HepG2 (cell line): Measurements from ENCODE around the gene ANAPC10. TPM values are rescaled to one million over a fixed set of nuclear protein-coding genes. Genes with fewer than 3 reads are reported as not detected.
A peak's percentile ranks its signal among the peaks of the same experiment; 100 is the strongest.

Experiments used
- ATRX ChIP-seq: sonication (generic); formaldehyde crosslinking; IDR thresholded peaks from 2 replicates; pipeline ENCODE4 v1.4.0; 2020; ENCODE audit warnings: missing genetic modification reagents, borderline replicate concordance
- MAFK ChIP-seq, 2 experiments: IDR thresholded peaks in 1 of 2; conservative IDR thresholded peaks in 1 of 2; 2 replicates each; pipeline ENCODE4 v1.6.1; 2011; ENCODE audit warnings: improper control_type of control experiment in 2 of 2, low read length in 2 of 2
- MEIS1 ChIP-seq: sonication (generic); formaldehyde crosslinking; IDR thresholded peaks from 2 replicates; pipeline ENCODE4 v1.9.0; 2021; ENCODE audit warnings: mild to moderate bottlenecking, missing genetic modification reagents, moderate library complexity, borderline replicate concordance
- PITX1 ChIP-seq: sonication (generic); formaldehyde crosslinking; IDR thresholded peaks from 2 replicates; pipeline ENCODE4 v1.5.1; 2020; ENCODE audit warnings: mild to moderate bottlenecking, missing genetic modification reagents
- SP1 ChIP-seq, 2 experiments: fragments of 450-650 bp in 1 of 2; sonication (generic) in 1 of 2; formaldehyde crosslinking in 1 of 2; IDR thresholded peaks; 2 replicates each; pipeline versions ENCODE4 v1.4.0 to v1.6.1; 2016 to 2020; ENCODE audit warnings: missing genetic modification reagents in 1 of 2
- SPEN ChIP-seq: sonication (generic); formaldehyde crosslinking; IDR thresholded peaks from 2 replicates; pipeline ENCODE4 v1.5.1; 2020; ENCODE audit warnings: low read depth, mild to moderate bottlenecking, missing genetic modification reagents
- SRSF1 ChIP-seq: fragments of 200-400 bp; formaldehyde crosslinking; optimal IDR thresholded peaks from 2 replicates; pipeline ENCODE3; 2017; ENCODE audit warnings: mild to moderate bottlenecking, low read depth, low read length, moderate library complexity
- ZKSCAN5 ChIP-seq: sonication (generic); formaldehyde crosslinking; IDR thresholded peaks from 2 replicates; pipeline ENCODE4 v1.5.1; 2020; ENCODE audit warnings: mild to moderate bottlenecking, missing genetic modification reagents
- ZNF138 ChIP-seq: sonication (generic); formaldehyde crosslinking; IDR thresholded peaks from 2 replicates; pipeline ENCODE4 v1.5.0; 2020; ENCODE audit warnings: mild to moderate bottlenecking, low read depth, missing genetic modification reagents
- ZNF282 ChIP-seq: fragments of 450-650 bp; IDR thresholded peaks from 2 replicates; pipeline ENCODE4 v1.6.1; 2018; ENCODE audit not compliant: partially characterized antibody
- ZNF333 ChIP-seq: sonication (generic); formaldehyde crosslinking; IDR thresholded peaks from 2 replicates; pipeline ENCODE4 v1.4.0; 2020; ENCODE audit warnings: mild to moderate bottlenecking, missing genetic modification reagents, borderline replicate concordance
- ZNF781 ChIP-seq: sonication (generic); formaldehyde crosslinking; IDR thresholded peaks from 2 replicates; pipeline ENCODE4 v1.5.1; 2020; ENCODE audit warnings: borderline replicate concordance, mild to moderate bottlenecking, missing genetic modification reagents; ENCODE audit errors: not compliant biosample characterization
- polyA plus RNA-seq, 8 experiments: library from polyadenylated mRNA; depleted of rRNA in 3 of 8; stranded (reverse) in 7 of 8; unstranded in 1 of 8; fragments of >200 nt; fragmentation: Illumina TruSeq in 4 of 8; extraction: Trizol in 4 of 8; gene quantifications; 2 replicates each; pipeline versions ENCODE4 v1.2.1 to v1.2.3, GENCODE V29; 2011 to 2016; ENCODE audit warnings: low read depth in 4 of 8, missing spikeins in 1 of 8, mixed read lengths in 1 of 8; ENCODE audit not compliant: insufficient read depth in 1 of 8
- total RNA-seq, 5 experiments: library from RNA; depleted of rRNA; stranded (reverse); fragments of >200 nt; fragmentation: Illumina TruSeq; extraction: Trizol; gene quantifications; 2 replicates each; pipeline ENCODE4 v1.2.3, GENCODE V29; 2016; ENCODE audit warnings: low read depth in 1 of 5
- TF ChIP-seq, protein P1 (sequence below): sonication (generic); formaldehyde crosslinking; IDR thresholded peaks from 2 replicates; pipeline ENCODE4 v1.9.0; 2021; ENCODE audit warnings: missing genetic modification reagents, borderline replicate concordance
- TF ChIP-seq, protein P2 (sequence below): sonication (generic); formaldehyde crosslinking; IDR thresholded peaks from 2 replicates; pipeline ENCODE4 v1.4.0; 2020; ENCODE audit warnings: missing genetic modification reagents, borderline replicate concordance
- TF ChIP-seq, protein P3 (sequence below): IDR thresholded peaks from 2 replicates; pipeline ENCODE4 v1.6.1; 2016; ENCODE audit warnings: mild to moderate bottlenecking
- TF ChIP-seq, protein P4 (sequence below): IDR thresholded peaks from 2 replicates; pipeline ENCODE4 v1.6.1; 2012; ENCODE audit warnings: inconsistent platforms
- TF ChIP-seq, protein P5 (sequence below): sonication (generic); formaldehyde crosslinking; IDR thresholded peaks from 2 replicates; pipeline ENCODE4 v1.4.0; 2020; ENCODE audit warnings: missing genetic modification reagents

ANAPC10 gene
- total and polyA plus RNA-seq, 2 of the 13 experiments (the other 11 are each of a cell fraction or from before 2014, with no cell fraction given), result 21.9 to 32.7 TPM

DNA sequence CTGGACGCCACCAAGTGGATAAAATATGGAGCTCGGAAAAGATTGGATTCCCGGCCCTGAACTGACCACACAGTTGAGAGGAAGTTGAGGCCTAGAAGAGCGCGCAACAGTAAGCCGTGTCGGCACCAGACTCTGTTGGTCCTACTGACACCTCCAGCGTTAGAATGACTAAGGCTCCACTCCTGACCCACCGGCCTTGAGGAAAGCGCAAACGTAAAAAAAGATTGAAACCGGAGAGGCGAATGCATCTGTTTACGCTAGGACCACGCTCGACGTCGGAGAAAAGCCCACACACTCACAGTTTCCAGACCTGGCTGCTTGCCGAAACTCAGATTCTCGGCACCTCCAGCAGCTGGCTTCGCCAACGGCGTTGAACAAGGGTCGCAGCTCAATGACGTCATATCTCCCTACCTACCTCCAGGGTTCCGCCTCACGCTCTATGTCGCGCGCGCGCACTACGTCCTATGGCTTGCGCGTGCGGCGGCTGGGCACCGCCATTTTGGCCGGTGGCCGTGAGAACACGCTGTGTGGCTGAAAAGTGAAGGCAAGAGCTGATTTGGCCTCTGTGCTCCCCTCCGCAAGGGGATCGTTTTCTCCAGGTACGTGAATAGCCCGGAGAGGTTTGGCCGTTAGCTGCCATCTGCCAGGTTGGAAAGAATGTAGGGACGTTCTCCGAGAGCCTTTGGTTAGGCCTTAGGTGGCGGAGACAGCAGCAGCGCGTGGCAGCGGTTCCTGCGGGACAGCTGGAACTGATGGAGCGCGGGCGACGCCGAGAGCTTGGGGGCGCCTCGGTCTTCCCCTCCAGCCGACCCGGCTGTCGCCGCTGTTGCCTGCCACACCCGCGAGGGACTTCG is at the start of gene ANAPC10, which contains the start of gene ABCE1 (continued):
- TF ChIP-seq, protein P1, sequence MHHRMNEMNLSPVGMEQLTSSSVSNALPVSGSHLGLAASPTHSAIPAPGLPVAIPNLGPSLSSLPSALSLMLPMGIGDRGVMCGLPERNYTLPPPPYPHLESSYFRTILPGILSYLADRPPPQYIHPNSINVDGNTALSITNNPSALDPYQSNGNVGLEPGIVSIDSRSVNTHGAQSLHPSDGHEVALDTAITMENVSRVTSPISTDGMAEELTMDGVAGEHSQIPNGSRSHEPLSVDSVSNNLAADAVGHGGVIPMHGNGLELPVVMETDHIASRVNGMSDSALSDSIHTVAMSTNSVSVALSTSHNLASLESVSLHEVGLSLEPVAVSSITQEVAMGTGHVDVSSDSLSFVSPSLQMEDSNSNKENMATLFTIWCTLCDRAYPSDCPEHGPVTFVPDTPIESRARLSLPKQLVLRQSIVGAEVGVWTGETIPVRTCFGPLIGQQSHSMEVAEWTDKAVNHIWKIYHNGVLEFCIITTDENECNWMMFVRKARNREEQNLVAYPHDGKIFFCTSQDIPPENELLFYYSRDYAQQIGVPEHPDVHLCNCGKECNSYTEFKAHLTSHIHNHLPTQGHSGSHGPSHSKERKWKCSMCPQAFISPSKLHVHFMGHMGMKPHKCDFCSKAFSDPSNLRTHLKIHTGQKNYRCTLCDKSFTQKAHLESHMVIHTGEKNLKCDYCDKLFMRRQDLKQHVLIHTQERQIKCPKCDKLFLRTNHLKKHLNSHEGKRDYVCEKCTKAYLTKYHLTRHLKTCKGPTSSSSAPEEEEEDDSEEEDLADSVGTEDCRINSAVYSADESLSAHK (CRISPR knock-in tag), result no peak
- no peak for TF ChIP-seq ZNF282
- no peak for TF ChIP-seq SRSF1
- TF ChIP-seq ZNF333 (CRISPR knock-in tag), result no peak
- TF ChIP-seq, protein P2, sequence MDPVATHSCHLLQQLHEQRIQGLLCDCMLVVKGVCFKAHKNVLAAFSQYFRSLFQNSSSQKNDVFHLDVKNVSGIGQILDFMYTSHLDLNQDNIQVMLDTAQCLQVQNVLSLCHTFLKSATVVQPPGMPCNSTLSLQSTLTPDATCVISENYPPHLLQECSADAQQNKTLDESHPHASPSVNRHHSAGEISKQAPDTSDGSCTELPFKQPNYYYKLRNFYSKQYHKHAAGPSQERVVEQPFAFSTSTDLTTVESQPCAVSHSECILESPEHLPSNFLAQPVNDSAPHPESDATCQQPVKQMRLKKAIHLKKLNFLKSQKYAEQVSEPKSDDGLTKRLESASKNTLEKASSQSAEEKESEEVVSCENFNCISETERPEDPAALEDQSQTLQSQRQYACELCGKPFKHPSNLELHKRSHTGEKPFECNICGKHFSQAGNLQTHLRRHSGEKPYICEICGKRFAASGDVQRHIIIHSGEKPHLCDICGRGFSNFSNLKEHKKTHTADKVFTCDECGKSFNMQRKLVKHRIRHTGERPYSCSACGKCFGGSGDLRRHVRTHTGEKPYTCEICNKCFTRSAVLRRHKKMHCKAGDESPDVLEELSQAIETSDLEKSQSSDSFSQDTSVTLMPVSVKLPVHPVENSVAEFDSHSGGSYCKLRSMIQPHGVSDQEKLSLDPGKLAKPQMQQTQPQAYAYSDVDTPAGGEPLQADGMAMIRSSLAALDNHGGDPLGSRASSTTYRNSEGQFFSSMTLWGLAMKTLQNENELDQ, result no peak
- peak; percentile 88; the same call in 1 of the 2 replicates for TF ChIP-seq ZNF138 (CRISPR knock-in tag)
- TF ChIP-seq ATRX (CRISPR knock-in tag), result no peak
- no peak for TF ChIP-seq MAFK (conservative IDR thresholded peaks at IDR 0.05 in 1 of 2, IDR thresholded peaks at IDR 0.05 in 1 of 2; ENCODE audit: low read length in 2 of 2)
- TF ChIP-seq, protein P3, sequence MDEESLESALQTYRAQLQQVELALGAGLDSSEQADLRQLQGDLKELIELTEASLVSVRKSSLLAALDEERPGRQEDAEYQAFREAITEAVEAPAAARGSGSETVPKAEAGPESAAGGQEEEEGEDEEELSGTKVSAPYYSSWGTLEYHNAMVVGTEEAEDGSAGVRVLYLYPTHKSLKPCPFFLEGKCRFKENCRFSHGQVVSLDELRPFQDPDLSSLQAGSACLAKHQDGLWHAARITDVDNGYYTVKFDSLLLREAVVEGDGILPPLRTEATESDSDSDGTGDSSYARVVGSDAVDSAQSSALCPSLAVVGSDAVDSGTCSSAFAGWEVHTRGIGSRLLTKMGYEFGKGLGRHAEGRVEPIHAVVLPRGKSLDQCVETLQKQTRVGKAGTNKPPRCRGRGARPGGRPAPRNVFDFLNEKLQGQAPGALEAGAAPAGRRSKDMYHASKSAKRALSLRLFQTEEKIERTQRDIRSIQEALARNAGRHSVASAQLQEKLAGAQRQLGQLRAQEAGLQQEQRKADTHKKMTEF (CRISPR knock-in tag), result peak; percentile 83; the same call in 1 of the 2 replicates
- no peak for TF ChIP-seq SP1 (IDR thresholded peaks at IDR 0.05)
- TF ChIP-seq SP1 (CRISPR knock-in tag; IDR thresholded peaks at IDR 0.05), result peak; percentile 51; the same call in 1 of the 2 replicates
- TF ChIP-seq MEIS1, result peak; percentile 78; the same call in 1 of the 2 replicates
- TF ChIP-seq SPEN (CRISPR knock-in tag), result peak; percentile 81
- TF ChIP-seq, protein P4, sequence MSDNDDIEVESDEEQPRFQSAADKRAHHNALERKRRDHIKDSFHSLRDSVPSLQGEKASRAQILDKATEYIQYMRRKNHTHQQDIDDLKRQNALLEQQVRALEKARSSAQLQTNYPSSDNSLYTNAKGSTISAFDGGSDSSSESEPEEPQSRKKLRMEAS, result peak; percentile 99
- TF ChIP-seq ZNF781, result peak; percentile 96
- peak; percentile 70; the same call in 1 of the 2 replicates for TF ChIP-seq PITX1 (CRISPR knock-in tag)
- TF ChIP-seq ZKSCAN5, result peak; percentile 26; the same call in 1 of the 2 replicates
- TF ChIP-seq, protein P5, sequence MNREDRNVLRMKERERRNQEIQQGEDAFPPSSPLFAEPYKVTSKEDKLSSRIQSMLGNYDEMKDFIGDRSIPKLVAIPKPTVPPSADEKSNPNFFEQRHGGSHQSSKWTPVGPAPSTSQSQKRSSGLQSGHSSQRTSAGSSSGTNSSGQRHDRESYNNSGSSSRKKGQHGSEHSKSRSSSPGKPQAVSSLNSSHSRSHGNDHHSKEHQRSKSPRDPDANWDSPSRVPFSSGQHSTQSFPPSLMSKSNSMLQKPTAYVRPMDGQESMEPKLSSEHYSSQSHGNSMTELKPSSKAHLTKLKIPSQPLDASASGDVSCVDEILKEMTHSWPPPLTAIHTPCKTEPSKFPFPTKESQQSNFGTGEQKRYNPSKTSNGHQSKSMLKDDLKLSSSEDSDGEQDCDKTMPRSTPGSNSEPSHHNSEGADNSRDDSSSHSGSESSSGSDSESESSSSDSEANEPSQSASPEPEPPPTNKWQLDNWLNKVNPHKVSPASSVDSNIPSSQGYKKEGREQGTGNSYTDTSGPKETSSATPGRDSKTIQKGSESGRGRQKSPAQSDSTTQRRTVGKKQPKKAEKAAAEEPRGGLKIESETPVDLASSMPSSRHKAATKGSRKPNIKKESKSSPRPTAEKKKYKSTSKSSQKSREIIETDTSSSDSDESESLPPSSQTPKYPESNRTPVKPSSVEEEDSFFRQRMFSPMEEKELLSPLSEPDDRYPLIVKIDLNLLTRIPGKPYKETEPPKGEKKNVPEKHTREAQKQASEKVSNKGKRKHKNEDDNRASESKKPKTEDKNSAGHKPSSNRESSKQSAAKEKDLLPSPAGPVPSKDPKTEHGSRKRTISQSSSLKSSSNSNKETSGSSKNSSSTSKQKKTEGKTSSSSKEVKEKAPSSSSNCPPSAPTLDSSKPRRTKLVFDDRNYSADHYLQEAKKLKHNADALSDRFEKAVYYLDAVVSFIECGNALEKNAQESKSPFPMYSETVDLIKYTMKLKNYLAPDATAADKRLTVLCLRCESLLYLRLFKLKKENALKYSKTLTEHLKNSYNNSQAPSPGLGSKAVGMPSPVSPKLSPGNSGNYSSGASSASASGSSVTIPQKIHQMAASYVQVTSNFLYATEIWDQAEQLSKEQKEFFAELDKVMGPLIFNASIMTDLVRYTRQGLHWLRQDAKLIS (CRISPR knock-in tag), result no peak
